ENCODE measurements around the gene LARGE1. TPM values are rescaled to one million over a fixed set of nuclear protein-coding genes. Genes with fewer than 3 reads are reported as not detected.

The LARGE1 gene
- total and polyA plus RNA-seq, 2 donors (not counting 1 experiment from before 2014, with no cell fraction given): 14.1 to 19.2 TPM

- Histone ChIP-seq H4K20me1 (ENCODE audit: control insufficient read depth, extremely low read depth, insufficient read depth, low read length) (peaks cover 2% of the 10 kb centered on the region), H3K9me3 (ENCODE audit: control insufficient read depth, insufficient read depth, low read depth, low read length) (no peaks in the 10 kb centered on the region), H2AFZ (ENCODE audit: low read length) (no peak overlapping the region), H3K27ac (ENCODE audit: insufficient read depth, low read length) (no peak overlapping the region), H3K36me3 (ENCODE audit: control insufficient read depth, insufficient read depth, low read length) (no peaks in the 10 kb centered on the region), H3K4me2 (ENCODE audit: extremely low read depth, insufficient read depth, low read length) (no peak overlapping the region), H3K9ac (ENCODE audit: insufficient read depth, low read length) (no peak overlapping the region), H3K27me3 (ENCODE audit: control insufficient read depth, insufficient read depth, low read length) (no peaks in the 10 kb centered on the region), H3K4me3 (replicated peaks in 1 of 4; ENCODE audit: control extremely low read depth in 1 of 4, insufficient read depth in 1 of 4, low read depth in 3 of 4, low read length in 4 of 4) (no peak overlapping the region), H3K4me1 (ENCODE audit: control insufficient read depth, extremely low read depth, insufficient read depth, low read length) (peaks cover 3% of the 10 kb centered on the region), H3K79me2 (ENCODE audit: control insufficient read depth, insufficient read depth, low read length) (peaks cover 4% of the 10 kb centered on the region)
- DNase-seq (ENCODE audit: low read depth in 2 of 2): no peak
- TF ChIP-seq EZH2 (IDR thresholded peaks at IDR 0.05; ENCODE audit: low read length, missing control alignments): no peak
- TF ChIP-seq, protein P1, sequence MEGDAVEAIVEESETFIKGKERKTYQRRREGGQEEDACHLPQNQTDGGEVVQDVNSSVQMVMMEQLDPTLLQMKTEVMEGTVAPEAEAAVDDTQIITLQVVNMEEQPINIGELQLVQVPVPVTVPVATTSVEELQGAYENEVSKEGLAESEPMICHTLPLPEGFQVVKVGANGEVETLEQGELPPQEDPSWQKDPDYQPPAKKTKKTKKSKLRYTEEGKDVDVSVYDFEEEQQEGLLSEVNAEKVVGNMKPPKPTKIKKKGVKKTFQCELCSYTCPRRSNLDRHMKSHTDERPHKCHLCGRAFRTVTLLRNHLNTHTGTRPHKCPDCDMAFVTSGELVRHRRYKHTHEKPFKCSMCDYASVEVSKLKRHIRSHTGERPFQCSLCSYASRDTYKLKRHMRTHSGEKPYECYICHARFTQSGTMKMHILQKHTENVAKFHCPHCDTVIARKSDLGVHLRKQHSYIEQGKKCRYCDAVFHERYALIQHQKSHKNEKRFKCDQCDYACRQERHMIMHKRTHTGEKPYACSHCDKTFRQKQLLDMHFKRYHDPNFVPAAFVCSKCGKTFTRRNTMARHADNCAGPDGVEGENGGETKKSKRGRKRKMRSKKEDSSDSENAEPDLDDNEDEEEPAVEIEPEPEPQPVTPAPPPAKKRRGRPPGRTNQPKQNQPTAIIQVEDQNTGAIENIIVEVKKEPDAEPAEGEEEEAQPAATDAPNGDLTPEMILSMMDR (conservative IDR thresholded peaks at IDR 0.05 in 1 of 2, IDR thresholded peaks at IDR 0.05 in 1 of 2; ENCODE audit: low read depth in 1 of 2, low read length in 2 of 2): no peak
Observed at GRCh38 chr22:33914131-33914530, 6.1 kb downstream of the LARGE1 start.

GRCh38 chr22:33913188-33913587 lies 7.1 kb downstream of the LARGE1 start:
- no peak overlapping the region for H3K27ac ChIP-seq (ENCODE audit: insufficient read depth, low read length)
- H3K79me2 ChIP-seq (ENCODE audit: control insufficient read depth, insufficient read depth, low read length): peaks cover 3% of the 10 kb centered on the region
- TF ChIP-seq, protein P1 (conservative IDR thresholded peaks at IDR 0.05 in 1 of 2, IDR thresholded peaks at IDR 0.05 in 1 of 2; ENCODE audit: low read depth in 1 of 2, low read length in 2 of 2): no peak
- TF ChIP-seq EZH2 (IDR thresholded peaks at IDR 0.05; ENCODE audit: low read length, missing control alignments): no peak
- H2AFZ ChIP-seq (ENCODE audit: low read length): no peak overlapping the region
- no peaks in the 10 kb centered on the region for H3K4me1 ChIP-seq (ENCODE audit: control insufficient read depth, extremely low read depth, insufficient read depth, low read length)
- H3K4me3 ChIP-seq (replicated peaks in 1 of 4; ENCODE audit: control extremely low read depth in 1 of 4, insufficient read depth in 1 of 4, low read depth in 3 of 4, low read length in 4 of 4): no peak overlapping the region
- H3K4me2 ChIP-seq (ENCODE audit: extremely low read depth, insufficient read depth, low read length): no peak overlapping the region
- no peak for DNase-seq (ENCODE audit: low read depth in 2 of 2)
- H3K27me3 ChIP-seq (ENCODE audit: control insufficient read depth, insufficient read depth, low read length): no peaks in the 10 kb centered on the region
- no peak overlapping the region for H3K9ac ChIP-seq (ENCODE audit: insufficient read depth, low read length)
- H4K20me1 ChIP-seq (ENCODE audit: control insufficient read depth, extremely low read depth, insufficient read depth, low read length): peaks cover 2% of the 10 kb centered on the region
- H3K9me3 ChIP-seq (ENCODE audit: control insufficient read depth, insufficient read depth, low read depth, low read length): no peaks in the 10 kb centered on the region
- H3K36me3 ChIP-seq (ENCODE audit: control insufficient read depth, insufficient read depth, low read length): no peaks in the 10 kb centered on the region

- Histone ChIP-seq H3K4me1 (ENCODE audit: control insufficient read depth, extremely low read depth, insufficient read depth, low read length) (no peaks in the 10 kb centered on the region), H2AFZ (ENCODE audit: low read length) (no peak overlapping the region), H3K9ac (ENCODE audit: insufficient read depth, low read length) (no peak overlapping the region), H3K9me3 (ENCODE audit: control insufficient read depth, insufficient read depth, low read depth, low read length) (no peaks in the 10 kb centered on the region), H4K20me1 (ENCODE audit: control insufficient read depth, extremely low read depth, insufficient read depth, low read length) (no peaks in the 10 kb centered on the region), H3K27ac (ENCODE audit: insufficient read depth, low read length) (no peak overlapping the region), H3K27me3 (ENCODE audit: control insufficient read depth, insufficient read depth, low read length) (no peaks in the 10 kb centered on the region), H3K4me2 (ENCODE audit: extremely low read depth, insufficient read depth, low read length) (no peak overlapping the region), H3K4me3 (replicated peaks in 1 of 4; ENCODE audit: control extremely low read depth in 1 of 4, insufficient read depth in 1 of 4, low read depth in 3 of 4, low read length in 4 of 4) (no peak overlapping the region), H3K79me2 (ENCODE audit: control insufficient read depth, insufficient read depth, low read length) (no peaks in the 10 kb centered on the region), H3K36me3 (ENCODE audit: control insufficient read depth, insufficient read depth, low read length) (no peaks in the 10 kb centered on the region)
- no peak for DNase-seq (ENCODE audit: low read depth in 2 of 2)
- no peak for TF ChIP-seq EZH2 (IDR thresholded peaks at IDR 0.05; ENCODE audit: low read length, missing control alignments)
- TF ChIP-seq, protein P1 (conservative IDR thresholded peaks at IDR 0.05 in 1 of 2, IDR thresholded peaks at IDR 0.05 in 1 of 2; ENCODE audit: low read depth in 1 of 2, low read length in 2 of 2): no peak
Observed at GRCh38 chr22:33909911-33910310, 10.4 kb downstream of the LARGE1 start.

Measured in fibroblast of lung (primary cell).